H1 (cell line): ENCODE results near the gene MFNG. TPM values are rescaled to one million over a fixed set of nuclear protein-coding genes. Genes with fewer than 3 reads are reported as not detected.

Source experiments
- CBX5 ChIP-seq: fragments of 300-800, 300-1000 bp; sonication (generic); IDR thresholded peaks from 2 replicates; pipeline ENCODE4 v1.7.1; 2016; ENCODE audit warnings: antibody characterized with exemption, low read length, low read depth
- KDM4A ChIP-seq: IDR thresholded peaks from one replicate; pipeline ENCODE4 v1.7.1; 2012; ENCODE audit warnings: low read depth, mild to moderate bottlenecking, moderate library complexity, low read length, inconsistent platforms; ENCODE audit not compliant: severe bottlenecking
- MAFK ChIP-seq: IDR thresholded peaks from 2 replicates; pipeline ENCODE4 v1.6.1; 2012; ENCODE audit warnings: low read depth, mild to moderate bottlenecking, improper control_type of control experiment, low read length
- POLR2A ChIP-seq, 2 experiments: IDR thresholded peaks; 1 replicate in 1 of 2; 2 replicates in 1 of 2; pipeline ENCODE4 v1.6.1; 2011; ENCODE audit warnings: low read depth in 2 of 2, low read length in 2 of 2, mild to moderate bottlenecking in 2 of 2; ENCODE audit errors: control extremely low read depth in 1 of 2
- RNF2 ChIP-seq: fragments of 200-900, 300-1000 bp; sonication (generic); IDR thresholded peaks from 2 replicates; pipeline ENCODE4 v1.7.1; 2016; ENCODE audit warnings: borderline replicate concordance, low read depth, mild to moderate bottlenecking, antibody characterized with exemption, low read length; ENCODE audit not compliant: poor library complexity, severe bottlenecking; ENCODE audit errors: missing control alignments
- SAP30 ChIP-seq: fragments of 300-600 bp; sonication (generic); IDR thresholded peaks from 2 replicates; pipeline ENCODE4 v1.7.1; 2012; ENCODE audit warnings: low read length, moderate library complexity, mild to moderate bottlenecking, inconsistent platforms; ENCODE audit not compliant: insufficient read depth, insufficient replicate concordance
- YY1 ChIP-seq: IDR thresholded peaks from 2 replicates; pipeline ENCODE4 v1.6.1; 2011; ENCODE audit warnings: low read depth, mild to moderate bottlenecking, low read length
- polyA plus RNA-seq, 7 experiments: library from polyadenylated mRNA; depleted of rRNA in 3 of 7; stranded (reverse) in 5 of 7; unstranded in 2 of 7; fragments of >200 nt in 5 of 7; fragments of 200-250 nt in 2 of 7; gene quantifications; 1 replicate in 5 of 7; 2 replicates in 1 of 7; 4 replicates in 1 of 7; pipeline versions ENCODE4 v1.2.1 to v1.2.3, GENCODE V29; 2011 to 2013; ENCODE audit warnings: missing spikeins in 2 of 7, mixed read lengths in 2 of 7
- total RNA-seq: library from RNA; stranded (reverse); fragmentation: NEBNext Ultra II Directional; extraction: Animal tissue kit (Norgen Biotek cat#: 25700); gene quantifications from 2 replicates; pipeline ENCODE4 v1.2.1, GENCODE V29; 2021
- TF ChIP-seq, protein P1 (sequence below): fragments of 300-600 bp; sonication (generic); IDR thresholded peaks from 2 replicates; pipeline ENCODE4 v1.7.1; 2012; ENCODE audit warnings: low read length, moderate library complexity, mild to moderate bottlenecking, inconsistent platforms; ENCODE audit not compliant: insufficient replicate concordance

The MFNG gene
- total and polyA plus RNA-seq, 2 of the 8 experiments (the other 6 are each of a cell fraction or from before 2014, with no cell fraction given) = 1.7 to 5.5 TPM

DNA sequence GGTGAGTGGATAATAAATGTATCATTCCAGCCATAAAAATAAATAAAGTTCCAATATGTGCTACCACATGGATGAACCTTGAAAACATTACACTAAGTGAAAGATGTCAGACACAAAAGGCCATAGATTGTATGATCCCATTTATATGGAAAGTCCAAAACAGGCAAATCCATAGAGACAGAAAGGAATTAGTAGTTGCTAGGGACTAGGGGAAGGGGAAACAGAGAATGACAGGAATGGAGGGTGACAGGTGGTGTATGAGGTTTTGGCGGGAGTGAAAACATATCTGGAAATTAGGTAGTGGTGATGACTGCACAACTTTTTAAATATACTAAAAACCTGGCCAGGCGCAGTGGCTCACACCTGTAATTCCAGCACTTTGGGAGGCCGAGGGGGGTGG is 48.3 kb upstream of the MFNG start (continued):
- TF ChIP-seq, protein P1, sequence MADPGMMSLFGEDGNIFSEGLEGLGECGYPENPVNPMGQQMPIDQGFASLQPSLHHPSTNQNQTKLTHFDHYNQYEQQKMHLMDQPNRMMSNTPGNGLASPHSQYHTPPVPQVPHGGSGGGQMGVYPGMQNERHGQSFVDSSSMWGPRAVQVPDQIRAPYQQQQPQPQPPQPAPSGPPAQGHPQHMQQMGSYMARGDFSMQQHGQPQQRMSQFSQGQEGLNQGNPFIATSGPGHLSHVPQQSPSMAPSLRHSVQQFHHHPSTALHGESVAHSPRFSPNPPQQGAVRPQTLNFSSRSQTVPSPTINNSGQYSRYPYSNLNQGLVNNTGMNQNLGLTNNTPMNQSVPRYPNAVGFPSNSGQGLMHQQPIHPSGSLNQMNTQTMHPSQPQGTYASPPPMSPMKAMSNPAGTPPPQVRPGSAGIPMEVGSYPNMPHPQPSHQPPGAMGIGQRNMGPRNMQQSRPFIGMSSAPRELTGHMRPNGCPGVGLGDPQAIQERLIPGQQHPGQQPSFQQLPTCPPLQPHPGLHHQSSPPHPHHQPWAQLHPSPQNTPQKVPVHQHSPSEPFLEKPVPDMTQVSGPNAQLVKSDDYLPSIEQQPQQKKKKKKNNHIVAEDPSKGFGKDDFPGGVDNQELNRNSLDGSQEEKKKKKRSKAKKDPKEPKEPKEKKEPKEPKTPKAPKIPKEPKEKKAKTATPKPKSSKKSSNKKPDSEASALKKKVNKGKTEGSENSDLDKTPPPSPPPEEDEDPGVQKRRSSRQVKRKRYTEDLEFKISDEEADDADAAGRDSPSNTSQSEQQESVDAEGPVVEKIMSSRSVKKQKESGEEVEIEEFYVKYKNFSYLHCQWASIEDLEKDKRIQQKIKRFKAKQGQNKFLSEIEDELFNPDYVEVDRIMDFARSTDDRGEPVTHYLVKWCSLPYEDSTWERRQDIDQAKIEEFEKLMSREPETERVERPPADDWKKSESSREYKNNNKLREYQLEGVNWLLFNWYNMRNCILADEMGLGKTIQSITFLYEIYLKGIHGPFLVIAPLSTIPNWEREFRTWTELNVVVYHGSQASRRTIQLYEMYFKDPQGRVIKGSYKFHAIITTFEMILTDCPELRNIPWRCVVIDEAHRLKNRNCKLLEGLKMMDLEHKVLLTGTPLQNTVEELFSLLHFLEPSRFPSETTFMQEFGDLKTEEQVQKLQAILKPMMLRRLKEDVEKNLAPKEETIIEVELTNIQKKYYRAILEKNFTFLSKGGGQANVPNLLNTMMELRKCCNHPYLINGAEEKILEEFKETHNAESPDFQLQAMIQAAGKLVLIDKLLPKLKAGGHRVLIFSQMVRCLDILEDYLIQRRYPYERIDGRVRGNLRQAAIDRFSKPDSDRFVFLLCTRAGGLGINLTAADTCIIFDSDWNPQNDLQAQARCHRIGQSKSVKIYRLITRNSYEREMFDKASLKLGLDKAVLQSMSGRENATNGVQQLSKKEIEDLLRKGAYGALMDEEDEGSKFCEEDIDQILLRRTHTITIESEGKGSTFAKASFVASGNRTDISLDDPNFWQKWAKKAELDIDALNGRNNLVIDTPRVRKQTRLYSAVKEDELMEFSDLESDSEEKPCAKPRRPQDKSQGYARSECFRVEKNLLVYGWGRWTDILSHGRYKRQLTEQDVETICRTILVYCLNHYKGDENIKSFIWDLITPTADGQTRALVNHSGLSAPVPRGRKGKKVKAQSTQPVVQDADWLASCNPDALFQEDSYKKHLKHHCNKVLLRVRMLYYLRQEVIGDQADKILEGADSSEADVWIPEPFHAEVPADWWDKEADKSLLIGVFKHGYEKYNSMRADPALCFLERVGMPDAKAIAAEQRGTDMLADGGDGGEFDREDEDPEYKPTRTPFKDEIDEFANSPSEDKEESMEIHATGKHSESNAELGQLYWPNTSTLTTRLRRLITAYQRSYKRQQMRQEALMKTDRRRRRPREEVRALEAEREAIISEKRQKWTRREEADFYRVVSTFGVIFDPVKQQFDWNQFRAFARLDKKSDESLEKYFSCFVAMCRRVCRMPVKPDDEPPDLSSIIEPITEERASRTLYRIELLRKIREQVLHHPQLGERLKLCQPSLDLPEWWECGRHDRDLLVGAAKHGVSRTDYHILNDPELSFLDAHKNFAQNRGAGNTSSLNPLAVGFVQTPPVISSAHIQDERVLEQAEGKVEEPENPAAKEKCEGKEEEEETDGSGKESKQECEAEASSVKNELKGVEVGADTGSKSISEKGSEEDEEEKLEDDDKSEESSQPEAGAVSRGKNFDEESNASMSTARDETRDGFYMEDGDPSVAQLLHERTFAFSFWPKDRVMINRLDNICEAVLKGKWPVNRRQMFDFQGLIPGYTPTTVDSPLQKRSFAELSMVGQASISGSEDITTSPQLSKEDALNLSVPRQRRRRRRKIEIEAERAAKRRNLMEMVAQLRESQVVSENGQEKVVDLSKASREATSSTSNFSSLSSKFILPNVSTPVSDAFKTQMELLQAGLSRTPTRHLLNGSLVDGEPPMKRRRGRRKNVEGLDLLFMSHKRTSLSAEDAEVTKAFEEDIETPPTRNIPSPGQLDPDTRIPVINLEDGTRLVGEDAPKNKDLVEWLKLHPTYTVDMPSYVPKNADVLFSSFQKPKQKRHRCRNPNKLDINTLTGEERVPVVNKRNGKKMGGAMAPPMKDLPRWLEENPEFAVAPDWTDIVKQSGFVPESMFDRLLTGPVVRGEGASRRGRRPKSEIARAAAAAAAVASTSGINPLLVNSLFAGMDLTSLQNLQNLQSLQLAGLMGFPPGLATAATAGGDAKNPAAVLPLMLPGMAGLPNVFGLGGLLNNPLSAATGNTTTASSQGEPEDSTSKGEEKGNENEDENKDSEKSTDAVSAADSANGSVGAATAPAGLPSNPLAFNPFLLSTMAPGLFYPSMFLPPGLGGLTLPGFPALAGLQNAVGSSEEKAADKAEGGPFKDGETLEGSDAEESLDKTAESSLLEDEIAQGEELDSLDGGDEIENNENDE = no peak
- no peak for TF ChIP-seq CBX5
- no peak for TF ChIP-seq SAP30
- no peak for TF ChIP-seq YY1
- TF ChIP-seq RNF2 = no peak
- TF ChIP-seq POLR2A (IDR thresholded peaks at IDR 0.05; ENCODE audit: control extremely low read depth in 1 of 2, low read depth in 2 of 2, low read length in 2 of 2) = no peak
- TF ChIP-seq KDM4A = no peak
- TF ChIP-seq MAFK = no peak
